GM18505 (cell line): Measurements from ENCODE around the gene ILK.
A peak's percentile ranks its signal among the peaks of the same experiment; 100 is the strongest.

ENCODE experiments used
- ATAC-seq: cut with Tn5 transposase; IDR thresholded peaks from one replicate; pipeline ENCODE4 v1.9.1; 2021; ENCODE audit not compliant: unreplicated experiment
- POLR2A ChIP-seq: IDR thresholded peaks from 4 replicates; pipeline ENCODE4 v1.6.1; 2011; ENCODE audit warnings: borderline replicate concordance; ENCODE audit not compliant: insufficient read depth, insufficient read length; ENCODE audit errors: extremely low read depth

Gene ILK

DNA sequence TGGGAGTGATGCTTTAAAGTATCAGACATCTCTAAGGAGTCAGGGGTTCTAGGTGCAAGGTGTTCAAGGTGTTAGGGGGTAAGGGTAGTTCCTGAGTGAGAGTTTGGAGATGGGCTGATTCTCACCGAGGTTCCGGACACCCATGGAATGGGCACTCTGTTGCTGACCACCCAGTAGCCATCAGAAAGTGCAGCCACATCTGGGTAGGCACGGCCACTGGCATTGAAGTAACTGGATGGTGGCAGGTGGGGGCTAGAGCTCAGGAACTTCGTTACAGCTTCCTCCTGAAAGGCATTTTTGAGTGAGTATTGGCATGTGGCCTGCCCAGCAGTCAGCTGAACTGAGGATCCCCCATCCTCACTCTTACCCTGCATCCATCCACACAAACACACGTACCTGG, 11.5 kb downstream of the ILK start:
- no peak for ATAC-seq
- TF ChIP-seq POLR2A: no peak

DNA sequence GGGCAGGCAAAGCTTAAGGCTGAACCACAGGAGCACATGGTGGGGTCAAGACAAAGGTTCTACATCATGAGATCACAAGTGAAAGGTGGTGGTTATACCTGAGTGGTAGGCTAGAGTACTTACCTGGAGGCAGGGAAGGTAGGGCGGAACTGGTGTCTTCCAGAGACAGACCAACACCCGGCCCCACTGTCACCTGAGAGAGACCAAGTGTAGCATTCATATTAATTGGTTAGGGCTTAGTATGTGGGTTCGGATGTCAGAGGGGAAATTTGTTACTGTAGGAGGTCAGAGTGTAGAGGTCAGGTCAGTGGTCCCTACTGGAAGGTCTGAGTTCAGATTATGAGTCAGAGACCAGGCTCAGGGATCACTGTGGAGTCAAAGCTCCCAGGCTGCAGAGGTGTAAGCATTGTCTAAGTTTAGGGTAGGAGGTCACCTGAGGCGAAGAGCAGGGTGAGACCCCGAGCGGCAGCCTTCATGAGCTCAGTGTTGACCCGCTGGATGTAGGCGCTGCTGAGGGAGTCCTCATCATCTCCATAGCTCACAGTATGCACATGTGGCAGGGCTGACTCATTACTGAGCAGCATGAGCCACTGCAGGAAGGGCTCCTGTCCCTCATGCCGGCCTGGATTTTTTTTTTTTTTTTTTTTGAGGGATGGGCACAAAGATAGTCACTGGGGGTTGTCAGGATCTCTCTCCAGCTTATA, 12.5 kb downstream of the ILK start:
- no peak for ATAC-seq
- no peak for TF ChIP-seq POLR2A

DNA sequence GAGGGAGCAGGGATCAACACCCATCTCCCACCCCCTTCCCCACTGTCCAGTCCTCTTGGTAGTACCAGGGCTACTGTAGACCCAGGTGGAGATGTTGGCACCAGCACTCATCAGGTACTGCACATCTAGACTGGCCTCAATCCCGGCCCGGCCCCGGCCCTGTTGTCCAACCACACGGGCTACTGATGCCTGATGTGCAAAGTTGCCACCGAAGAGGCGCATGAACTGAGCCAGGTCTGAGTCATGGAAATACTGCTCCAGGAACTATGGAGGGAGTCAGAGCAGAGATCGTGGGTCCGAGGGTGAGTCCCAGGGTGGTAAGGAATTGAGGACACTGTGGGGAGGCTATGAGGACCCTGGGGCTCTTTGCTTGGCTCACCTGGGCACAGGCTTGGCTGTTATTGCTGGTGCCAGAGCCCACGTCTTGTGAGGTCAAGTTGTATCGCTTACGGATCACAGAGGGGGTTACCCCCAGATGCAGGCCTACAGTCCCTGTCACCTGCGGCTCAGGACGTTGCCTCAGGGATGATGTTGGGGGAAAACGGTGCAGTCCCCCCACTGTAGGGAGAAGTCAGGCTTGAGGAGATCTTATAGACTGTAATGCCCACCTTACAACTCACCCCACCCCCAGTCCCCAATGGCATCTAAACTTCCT, 13.1 kb downstream of the ILK start:
- no peak for TF ChIP-seq POLR2A
- ATAC-seq: no peak

DNA sequence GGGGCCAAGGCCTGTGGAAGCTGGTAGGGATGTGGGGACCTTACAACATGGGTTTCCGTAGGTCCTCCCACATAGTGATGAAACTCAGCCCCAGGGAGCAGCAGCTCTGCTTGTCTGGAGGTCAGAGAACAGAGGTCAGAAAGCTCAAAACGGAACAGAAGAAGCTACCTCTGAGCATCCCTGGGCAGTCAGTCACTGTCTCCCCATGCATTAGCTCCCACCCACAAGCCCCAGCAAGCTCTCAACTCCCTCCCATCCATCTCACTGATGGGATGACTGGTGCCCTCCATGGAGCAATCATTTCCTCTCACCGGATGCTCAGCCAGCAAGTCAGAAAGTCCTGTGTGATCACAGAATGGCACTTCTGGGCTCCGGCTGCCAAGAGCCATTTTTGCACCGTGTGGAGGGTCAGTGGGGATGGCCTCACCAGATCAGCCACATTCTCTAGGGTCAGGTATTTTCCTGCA, 13.8 kb downstream of the ILK start:
- ATAC-seq: no peak
- TF ChIP-seq POLR2A: no peak

DNA sequence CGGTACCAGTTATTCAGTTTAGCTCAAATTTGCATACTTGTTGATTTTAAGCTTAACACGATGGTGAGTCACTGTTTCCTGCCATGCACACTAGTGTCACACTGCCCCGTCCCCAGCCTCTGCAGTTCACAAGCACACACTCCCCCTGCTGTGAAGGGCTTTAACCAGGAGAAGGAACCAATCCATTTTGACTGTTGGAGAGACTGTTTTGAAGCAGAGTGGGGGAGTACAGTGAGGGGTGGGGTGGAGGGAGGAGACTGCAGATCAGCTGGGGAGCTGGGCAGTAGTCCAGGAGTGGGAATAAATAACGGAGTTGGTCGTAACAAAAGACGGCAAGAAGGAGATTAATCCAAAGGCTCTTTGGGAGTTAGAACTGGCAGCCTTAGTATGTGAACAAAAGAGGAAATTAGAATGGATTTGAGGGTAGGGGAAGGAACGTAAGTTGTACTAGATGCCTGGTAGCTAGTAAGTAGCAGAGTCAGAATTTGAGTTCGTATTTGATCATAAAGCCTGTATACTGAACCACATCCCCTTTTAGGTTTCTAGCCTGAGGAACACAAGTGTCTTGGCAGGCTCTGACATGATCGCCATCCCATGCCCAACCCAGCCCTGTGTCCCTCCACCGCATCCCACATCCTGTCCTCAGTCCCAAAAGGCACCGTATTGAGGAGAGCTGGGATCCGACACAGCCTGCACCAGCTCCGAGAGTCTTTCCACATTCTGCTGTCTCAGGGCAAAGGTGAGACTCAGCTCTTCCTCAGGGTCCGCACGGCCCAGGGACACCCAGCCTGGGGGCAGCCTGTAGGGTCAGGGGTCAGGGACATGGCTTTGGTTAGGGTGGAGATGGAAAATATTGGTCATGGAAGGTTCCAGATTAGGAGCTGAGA, 14.8 kb downstream of the ILK start:
- TF ChIP-seq POLR2A: peak; percentile 22
- ATAC-seq: no peak

DNA sequence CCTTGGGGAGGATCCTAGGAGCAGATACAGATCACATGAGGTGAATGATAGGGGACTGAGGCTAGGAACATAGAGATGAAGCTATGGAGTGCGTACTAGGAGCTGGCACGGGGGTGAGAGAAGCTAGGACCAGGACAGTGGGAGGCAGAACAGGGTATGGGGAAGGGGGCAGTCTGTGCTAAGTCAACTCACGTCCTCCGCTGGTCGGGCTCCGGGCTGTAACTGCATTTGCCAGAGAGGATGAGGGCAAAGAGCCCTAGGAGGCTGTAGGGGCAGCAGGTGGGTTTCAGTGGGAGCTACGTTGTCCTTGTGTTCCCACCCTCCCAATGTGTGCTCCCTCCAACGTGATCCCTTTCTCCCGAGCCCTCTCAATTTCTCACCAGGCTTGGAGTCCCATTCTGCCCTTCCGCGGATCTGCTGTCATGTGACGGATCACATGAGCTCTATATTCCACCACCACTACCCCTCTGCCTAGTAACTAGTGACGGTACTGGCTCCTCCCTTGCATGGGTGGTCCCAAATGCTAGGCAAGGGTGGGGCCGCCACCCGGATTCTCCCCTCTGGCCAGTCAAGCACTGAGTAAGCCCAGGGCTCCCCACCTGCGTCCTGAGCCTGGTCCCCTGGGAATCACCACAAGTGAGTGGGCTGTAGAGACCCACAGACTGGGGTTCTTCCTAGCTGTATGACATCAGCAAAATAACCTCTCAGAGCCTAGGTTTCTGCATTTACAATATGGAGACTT, 15.6 kb downstream of the ILK start, which contains the start of gene TPP1:
TSS of gene TPP1 (minus strand) at position 419 of the 742 bp plus-strand sequence. CDS start at position 397, 22 bp downstream.
- peak; percentile 86 for TF ChIP-seq POLR2A
- peak; percentile 97 for ATAC-seq

DNA sequence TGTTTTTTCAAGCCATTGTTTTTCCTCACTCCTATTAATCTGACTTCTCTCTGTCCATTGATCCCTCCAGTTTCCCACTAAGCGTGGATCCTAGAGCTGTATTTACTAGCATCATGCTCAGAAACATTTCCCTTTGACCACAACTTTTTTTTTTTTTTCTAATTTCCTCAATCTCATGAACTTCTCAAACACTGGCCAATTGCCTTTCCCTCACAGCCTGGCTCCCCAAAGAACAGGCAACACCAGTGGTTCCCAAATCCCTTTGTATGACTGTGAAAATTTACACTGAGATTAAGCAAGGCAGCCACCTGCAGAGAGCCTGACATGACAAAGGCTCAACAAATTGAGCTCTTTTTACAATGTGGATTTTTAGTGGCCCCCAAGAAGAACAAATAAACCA, 17.1 kb downstream of the ILK start:
- no peak for TF ChIP-seq POLR2A
- no peak for ATAC-seq

DNA sequence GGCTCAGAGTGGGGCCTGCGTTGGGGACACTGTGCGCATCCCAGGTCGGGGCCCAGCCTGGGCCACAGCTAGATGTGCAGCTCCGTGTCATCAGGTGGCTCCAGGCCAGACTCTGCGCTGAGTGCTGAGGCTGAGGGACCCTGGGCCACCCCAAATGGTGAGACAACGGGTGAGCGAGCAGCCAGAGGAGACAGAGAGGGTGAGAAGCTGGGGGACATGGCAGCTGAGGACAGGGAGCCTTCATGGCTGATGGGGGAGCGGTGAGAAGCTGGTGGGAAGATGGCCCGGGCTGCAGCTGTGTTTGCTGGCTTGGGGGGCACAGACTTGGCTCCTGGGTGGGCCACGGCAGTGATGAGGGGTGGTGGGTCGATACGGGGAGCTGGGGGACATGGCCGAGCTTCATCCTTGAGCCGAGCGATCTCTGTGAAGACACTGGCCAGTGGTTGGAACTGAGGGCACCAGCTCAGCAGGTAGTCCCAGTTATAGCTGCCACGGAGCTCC, 18.2 kb downstream of the ILK start:
- TF ChIP-seq POLR2A: no peak
- ATAC-seq: no peak

DNA sequence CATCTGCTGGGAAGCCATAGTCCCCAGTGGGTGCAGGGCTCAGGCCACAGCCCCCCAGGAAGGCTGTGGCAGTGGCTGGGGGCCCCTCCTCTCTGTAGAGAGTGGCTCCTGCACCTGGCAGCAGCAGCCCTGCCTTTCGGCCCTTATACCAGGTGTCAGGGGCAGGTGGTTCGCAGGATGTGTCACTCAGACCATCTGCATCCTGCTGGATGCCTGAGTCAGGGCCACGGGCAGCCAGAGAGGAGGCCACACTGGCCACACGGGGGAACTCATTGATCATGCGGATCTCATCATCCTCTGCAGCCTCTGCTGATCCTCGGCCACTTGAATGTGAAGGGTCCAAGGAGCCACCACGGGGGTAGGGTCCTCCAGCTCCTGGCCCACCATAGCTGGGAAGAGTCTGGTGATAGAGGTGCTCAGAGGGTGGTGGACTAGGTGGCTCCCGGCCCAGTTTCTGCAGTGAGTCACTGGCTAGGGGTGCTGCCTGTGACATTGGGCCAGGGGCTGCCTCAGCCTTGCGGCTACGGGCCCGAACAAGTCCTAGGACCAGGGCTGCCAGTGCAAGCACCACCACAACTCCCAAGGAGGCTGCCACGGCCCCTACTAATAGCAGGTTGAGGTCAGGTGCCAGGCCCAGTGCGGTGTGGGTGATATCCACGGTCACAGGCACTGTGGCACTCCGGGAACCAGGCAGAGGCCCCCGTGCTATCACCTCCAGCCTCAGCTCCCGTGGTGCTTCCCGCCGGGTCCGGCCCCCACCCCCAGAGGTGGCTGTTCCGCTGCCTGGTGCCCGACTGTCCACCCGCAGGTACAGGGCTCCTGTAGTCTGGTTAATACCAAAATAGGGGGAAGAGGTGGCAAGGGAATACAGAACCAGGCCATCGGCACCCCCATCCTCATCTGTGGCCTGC, 18.9 kb downstream of the ILK start:
- no peak for ATAC-seq
- no peak for TF ChIP-seq POLR2A

DNA sequence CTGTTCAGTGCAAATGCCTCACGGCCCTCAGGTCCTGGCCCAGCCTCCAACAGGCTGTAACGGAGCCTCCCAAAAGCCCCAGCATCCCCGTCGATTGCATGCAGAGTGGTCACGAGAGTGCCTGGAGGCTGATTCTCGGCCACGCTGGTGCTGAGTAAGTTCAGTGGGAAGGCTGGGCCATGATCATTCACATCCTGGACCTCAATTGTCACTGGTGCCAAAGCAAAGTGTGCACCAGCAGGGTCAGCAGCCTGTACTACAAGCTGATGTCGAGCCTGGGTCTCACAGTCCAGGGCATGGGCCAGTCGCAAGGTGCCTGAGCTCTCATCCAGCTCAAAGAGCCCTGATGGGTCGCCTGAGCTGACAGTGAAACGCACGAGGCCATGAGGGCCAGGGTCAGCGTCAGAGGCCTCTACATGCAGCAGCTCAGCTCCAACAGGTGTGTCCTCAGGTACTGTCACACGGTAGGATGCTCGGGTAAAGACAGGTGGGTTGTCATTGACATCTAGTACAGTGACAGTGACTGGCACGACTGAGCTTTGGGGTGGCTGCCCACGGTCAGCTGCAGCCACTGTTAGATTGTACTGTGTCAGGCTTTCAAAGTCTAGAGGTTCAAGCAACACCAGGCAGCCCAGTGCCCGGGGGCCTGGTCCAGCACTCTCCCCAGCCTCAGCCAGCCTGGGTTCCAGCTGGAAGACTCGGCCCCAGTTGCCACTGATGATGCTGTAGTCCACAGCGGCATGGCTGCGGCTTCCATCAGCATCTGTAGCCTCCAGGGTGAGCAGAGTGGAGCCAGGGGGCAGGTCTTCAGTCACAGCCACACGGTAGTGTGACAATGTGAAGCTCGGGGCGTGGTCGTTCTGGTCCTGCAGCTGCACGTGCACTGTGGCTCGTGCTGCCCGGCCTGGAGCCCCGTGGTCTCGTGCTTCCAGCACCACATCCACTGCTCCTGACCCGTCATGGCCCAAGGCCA, 20.1 kb downstream of the ILK start:
- ATAC-seq: no peak
- no peak for TF ChIP-seq POLR2A

DNA sequence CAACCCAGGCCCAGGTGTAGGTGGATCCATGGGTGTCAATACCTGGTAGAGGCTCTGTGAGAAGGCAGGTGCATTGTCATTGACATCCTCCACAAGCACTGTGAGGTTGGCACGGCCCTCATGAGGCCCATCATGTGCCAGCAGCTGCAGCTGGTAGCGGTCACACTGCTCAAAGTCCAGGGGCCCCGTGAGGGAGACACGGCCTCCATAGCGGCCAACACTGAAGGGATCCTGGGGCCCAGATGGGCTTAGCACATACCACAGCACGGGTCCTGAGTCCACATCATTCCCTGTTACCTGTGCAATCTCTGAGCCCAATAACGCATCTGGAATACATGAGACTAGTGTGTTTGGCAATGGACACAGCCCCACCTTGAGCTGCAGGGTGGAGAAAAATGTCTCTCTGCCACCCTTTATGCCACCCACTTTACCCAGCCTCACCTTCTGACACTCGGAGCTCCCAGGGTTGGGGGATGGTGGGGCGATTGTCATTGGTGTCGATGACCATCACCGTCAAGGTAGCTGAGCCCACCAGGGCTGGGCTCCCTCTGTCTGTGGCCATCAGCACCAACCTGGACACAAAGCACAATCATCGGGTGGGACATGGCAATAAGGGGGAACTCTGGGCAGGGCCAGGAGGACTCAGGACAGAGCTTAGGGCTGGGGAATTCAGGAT, 21.7 kb downstream of the ILK start:
- TF ChIP-seq POLR2A: no peak

More for the DNA sequence above, 21.7 kb downstream of the ILK start:
- no peak for ATAC-seq
